Fibroblast of lung (primary cell): Measurements from ENCODE around the gene NDUFAF2.

ENCODE experiments used
- CTCF ChIP-seq, 2 donors: IDR thresholded peaks in 1 of 2; conservative IDR thresholded peaks in 1 of 2; 1 replicate in 1 of 2; 2 replicates in 1 of 2; pipeline ENCODE4 v1.5.1; 2011 to 2012; ENCODE audit warnings: low read length in 2 of 2, control low read depth in 1 of 2, inconsistent platforms in 1 of 2, low read depth in 1 of 2, mild to moderate bottlenecking in 1 of 2
- EZH2 ChIP-seq: IDR thresholded peaks from 2 replicates; pipeline ENCODE4 v1.5.1; 2012; ENCODE audit warnings: low read length, control low read depth, mild to moderate bottlenecking; ENCODE audit errors: missing control alignments

DNA sequence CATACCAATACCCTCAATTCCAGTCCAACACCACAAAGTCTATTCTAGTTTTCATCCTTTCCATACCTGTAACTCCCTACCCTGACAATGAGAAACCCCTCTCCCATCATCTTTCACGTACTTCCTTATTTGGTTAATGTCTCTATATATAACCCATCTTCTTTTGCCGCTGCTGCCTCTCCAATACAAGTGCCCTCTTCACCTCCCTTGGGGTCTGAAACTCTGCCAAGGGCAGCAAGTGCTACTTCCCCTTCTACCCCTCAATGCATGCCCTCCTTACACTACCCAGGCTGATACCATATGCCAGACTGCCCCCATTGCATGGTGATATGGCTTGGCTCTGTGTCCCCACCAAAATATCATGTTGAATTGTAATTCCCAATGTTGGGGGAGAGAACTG is 241.6 kb downstream of the NDUFAF2 start:
- TF ChIP-seq CTCF (conservative IDR thresholded peaks at IDR 0.05 in 1 of 2, IDR thresholded peaks at IDR 0.05 in 1 of 2; ENCODE audit: low read depth in 1 of 2, low read length in 2 of 2) (no peak), EZH2 (no peak)
